Suprapubic skin (tissue), 4 donors: ENCODE data around the gene LGMN. TPM values are rescaled to one million over a fixed set of nuclear protein-coding genes. Genes with fewer than 3 reads are reported as not detected.

ENCODE experiments used
- DNase-seq, 2 donors: peaks; one replicate each; pipeline ENCODE4 v3.0.0-alpha.2; 2019; ENCODE audit warnings: low spot score in 2 of 2
- H3K27ac ChIP-seq: fragments of 200-600 bp; sonication (generic); one replicate; pipeline ENCODE4 v1.5.1; 2019
- H3K27me3 ChIP-seq: fragments of 200-600 bp; sonication (generic); one replicate; pipeline ENCODE4 v1.5.1; 2019
- H3K36me3 ChIP-seq: fragments of 200-600 bp; sonication (generic); one replicate; pipeline ENCODE4 v1.5.1; 2019
- H3K4me1 ChIP-seq: fragments of 200-600 bp; sonication (generic); one replicate; pipeline ENCODE4 v1.5.1; 2019
- H3K4me3 ChIP-seq: fragments of 200-600 bp; sonication (generic); one replicate; pipeline ENCODE4 v1.5.1; 2019; ENCODE audit warnings: mild to moderate bottlenecking
- H3K9me3 ChIP-seq: fragments of 200-600 bp; sonication (generic); one replicate; pipeline ENCODE4 v1.5.1; 2019
- CTCF ChIP-seq, 2 donors: fragments of 200-600 bp in 1 of 2; fragments of 450-650 bp in 1 of 2; sonication (generic) in 1 of 2; IDR thresholded peaks; one replicate each; pipeline ENCODE4 v1.5.1; 2016 to 2019; ENCODE audit warnings: antibody characterized with exemption in 2 of 2, mild to moderate bottlenecking in 1 of 2, moderate library complexity in 1 of 2
- EP300 ChIP-seq: sonication (generic); formaldehyde crosslinking; IDR thresholded peaks from one replicate; pipeline ENCODE4 v1.6.1; 2017; ENCODE audit warnings: antibody characterized with exemption
- POLR2A ChIP-seq, 2 donors: fragments of 450-650 bp; IDR thresholded peaks; one replicate each; pipeline ENCODE4 v1.6.1; 2017; ENCODE audit warnings: antibody characterized with exemption in 2 of 2, mild to moderate bottlenecking in 2 of 2, moderate library complexity in 2 of 2
- POLR2AphosphoS5 ChIP-seq, 3 donors: sonication (generic); formaldehyde crosslinking; IDR thresholded peaks; one replicate each; pipeline ENCODE4 v1.6.1; 2017; ENCODE audit warnings: antibody characterized with exemption in 3 of 3
- WGBS: methylation state at CpG from one replicate; pipeline ENCODE4 v1.1.5; 2018; 5-methylcytosine and 5-hydroxymethylcytosine counted together
- total RNA-seq, 4 donors: library from RNA; depleted of rRNA; stranded (reverse); fragments of >200 nt; gene quantifications; one replicate each; pipeline ENCODE4 v1.1.0, GENCODE V29; 2016

The LGMN gene
- total RNA-seq, 4 donors from 2014 or later, result 35.8 to 41.9 (median 39.2) TPM

GRCh38 chr14:92756446-92756845, 8.0 kb upstream of the LGMN start:
- Histone ChIP-seq H3K9me3 (no peaks in the 10 kb centered on the region), H3K27ac (no peak overlapping the region), H3K4me1 (no peaks in the 10 kb centered on the region), H3K27me3 (no peaks in the 10 kb centered on the region), H3K4me3 (no peak overlapping the region), H3K36me3 (no peaks in the 10 kb centered on the region)
- 85% methylated on average over 4 of the region's 4 CpGs for WGBS
- no peak for DNase-seq
- TF ChIP-seq CTCF (IDR thresholded peaks at IDR 0.05) (no peak), POLR2AphosphoS5 (IDR thresholded peaks at IDR 0.05) (no peak), POLR2A (IDR thresholded peaks at IDR 0.05) (no peak), EP300 (no peak)

GRCh38 chr14:92755495-92755894, 7.1 kb upstream of the LGMN start:
- no peak overlapping the region for H3K27ac ChIP-seq
- H3K9me3 ChIP-seq, result no peaks in the 10 kb centered on the region
- H3K4me3 ChIP-seq, result no peak overlapping the region
- no peak for DNase-seq
- no peaks in the 10 kb centered on the region for H3K36me3 ChIP-seq
- H3K4me1 ChIP-seq, result no peaks in the 10 kb centered on the region
- H3K27me3 ChIP-seq, result no peaks in the 10 kb centered on the region
- TF ChIP-seq CTCF (IDR thresholded peaks at IDR 0.05) (no peak), POLR2AphosphoS5 (IDR thresholded peaks at IDR 0.05) (no peak), POLR2A (IDR thresholded peaks at IDR 0.05) (no peak), EP300 (no peak)
- 69% methylated on average over 3 of the region's 3 CpGs for WGBS

GRCh38 chr14:92754966-92755365, 6.5 kb upstream of the LGMN start:
- Histone ChIP-seq H3K27ac (no peak overlapping the region), H3K36me3 (no peaks in the 10 kb centered on the region), H3K27me3 (no peaks in the 10 kb centered on the region), H3K4me3 (no peak overlapping the region), H3K4me1 (no peaks in the 10 kb centered on the region), H3K9me3 (no peaks in the 10 kb centered on the region)
- DNase-seq, result no peak
- 61% methylated on average over 1 of the region's 1 CpG for WGBS
- TF ChIP-seq EP300 (no peak), CTCF (IDR thresholded peaks at IDR 0.05) (no peak), POLR2A (IDR thresholded peaks at IDR 0.05) (no peak)

- no peak overlapping the region for H3K27ac ChIP-seq
- WGBS, result 86% methylated on average over 5 of the region's 5 CpGs
- H3K9me3 ChIP-seq, result no peaks in the 10 kb centered on the region
- H3K4me1 ChIP-seq, result no peaks in the 10 kb centered on the region
- no peak overlapping the region for H3K4me3 ChIP-seq
- no peaks in the 10 kb centered on the region for H3K27me3 ChIP-seq
- no peak for DNase-seq
- H3K36me3 ChIP-seq, result no peaks in the 10 kb centered on the region
- TF ChIP-seq POLR2A (IDR thresholded peaks at IDR 0.05) (no peak), EP300 (no peak), POLR2AphosphoS5 (IDR thresholded peaks at IDR 0.05) (no peak), CTCF (IDR thresholded peaks at IDR 0.05) (no peak)
These were observed 4.8 kb upstream of the LGMN start for GRCh38 chr14:92753250-92753649.

GRCh38 chr14:92751819-92752218, 3.4 kb upstream of the LGMN start:
- 81% methylated on average over 4 of the region's 4 CpGs for WGBS
- Histone ChIP-seq H3K4me1 (peaks cover 12% of the 10 kb centered on the region), H3K9me3 (no peaks in the 10 kb centered on the region), H3K27me3 (no peaks in the 10 kb centered on the region), H3K36me3 (no peaks in the 10 kb centered on the region), H3K4me3 (no peak overlapping the region), H3K27ac (no peak overlapping the region)
- TF ChIP-seq POLR2AphosphoS5 (IDR thresholded peaks at IDR 0.05), result no peak
- TF ChIP-seq CTCF (IDR thresholded peaks at IDR 0.05), result no peak
- TF ChIP-seq POLR2A (IDR thresholded peaks at IDR 0.05), result no peak
- TF ChIP-seq EP300, result no peak
- no peak for DNase-seq
